AG09309 (cell line): ENCODE data around the gene ZYG11A.
"Not testable (repeated sequence)": the region's sequence is repeated elsewhere in the genome, so short reads cannot be mapped to it uniquely, and the experiment has no call there.

ENCODE experiments used
- DNase-seq: peaks from one replicate; pipeline ENCODE4 v3.0.0-alpha.2; 2010; ENCODE audit warnings: low read depth
- H3K4me3 ChIP-seq: 2 replicates; pipeline ENCODE4 v1.5.1; 2011; ENCODE audit warnings: mild to moderate bottlenecking, low read depth, low read length, moderate library complexity; ENCODE audit not compliant: control insufficient read depth
- TF ChIP-seq, protein P1 (sequence below): IDR thresholded peaks from 2 replicates; pipeline ENCODE4 v1.5.1; 2011; ENCODE audit warnings: mild to moderate bottlenecking, low read depth, low read length, inconsistent platforms; ENCODE audit not compliant: insufficient read depth, control insufficient read depth; ENCODE audit errors: missing control alignments

Gene ZYG11A

DNA sequence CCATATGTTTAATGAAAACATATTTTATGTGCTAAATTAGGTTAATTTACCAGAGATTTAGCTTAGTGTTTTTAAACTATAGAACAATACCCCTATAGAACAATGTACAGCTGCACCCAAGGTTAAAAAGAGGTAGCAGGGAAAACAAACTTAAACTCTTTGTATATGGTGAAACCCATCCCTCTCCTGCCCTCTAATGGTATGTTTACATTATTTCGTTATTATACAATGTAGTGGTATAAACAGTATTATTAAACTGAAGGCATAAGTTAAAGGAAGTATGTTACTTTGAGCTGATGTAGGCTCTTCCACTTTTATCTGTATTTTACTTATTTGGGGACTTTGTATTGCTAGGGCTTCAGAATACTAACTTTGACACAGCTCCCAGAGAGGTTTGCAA is 16.7 kb upstream of the ZYG11A start:
- TF ChIP-seq, protein P1, sequence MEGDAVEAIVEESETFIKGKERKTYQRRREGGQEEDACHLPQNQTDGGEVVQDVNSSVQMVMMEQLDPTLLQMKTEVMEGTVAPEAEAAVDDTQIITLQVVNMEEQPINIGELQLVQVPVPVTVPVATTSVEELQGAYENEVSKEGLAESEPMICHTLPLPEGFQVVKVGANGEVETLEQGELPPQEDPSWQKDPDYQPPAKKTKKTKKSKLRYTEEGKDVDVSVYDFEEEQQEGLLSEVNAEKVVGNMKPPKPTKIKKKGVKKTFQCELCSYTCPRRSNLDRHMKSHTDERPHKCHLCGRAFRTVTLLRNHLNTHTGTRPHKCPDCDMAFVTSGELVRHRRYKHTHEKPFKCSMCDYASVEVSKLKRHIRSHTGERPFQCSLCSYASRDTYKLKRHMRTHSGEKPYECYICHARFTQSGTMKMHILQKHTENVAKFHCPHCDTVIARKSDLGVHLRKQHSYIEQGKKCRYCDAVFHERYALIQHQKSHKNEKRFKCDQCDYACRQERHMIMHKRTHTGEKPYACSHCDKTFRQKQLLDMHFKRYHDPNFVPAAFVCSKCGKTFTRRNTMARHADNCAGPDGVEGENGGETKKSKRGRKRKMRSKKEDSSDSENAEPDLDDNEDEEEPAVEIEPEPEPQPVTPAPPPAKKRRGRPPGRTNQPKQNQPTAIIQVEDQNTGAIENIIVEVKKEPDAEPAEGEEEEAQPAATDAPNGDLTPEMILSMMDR: no peak
- no peak overlapping the region for H3K4me3 ChIP-seq
- no peak for DNase-seq

GRCh38 chr1:52834798-52835197 is 7.8 kb upstream of the ZYG11A start:
- DNase-seq: no peak
- no peak overlapping the region for H3K4me3 ChIP-seq
- TF ChIP-seq, protein P1: no peak

DNA sequence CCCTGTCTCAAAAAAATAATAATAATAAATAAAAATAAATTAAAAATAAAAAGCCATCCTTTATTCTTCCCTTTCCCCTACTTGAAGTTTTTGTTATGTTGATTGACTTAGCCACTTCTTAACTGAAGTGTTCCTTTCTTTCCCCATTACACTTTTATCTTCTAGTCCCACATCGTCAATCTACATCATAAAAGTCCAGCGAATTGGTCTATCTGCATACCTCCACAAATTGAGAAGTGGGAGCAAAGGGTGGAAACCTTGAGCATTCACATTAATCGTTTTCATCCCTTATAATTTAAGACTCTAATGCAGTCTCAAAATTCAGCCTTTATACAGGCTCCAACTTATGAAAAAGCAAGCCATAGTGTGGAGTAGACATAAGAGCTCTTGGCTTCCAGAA is 6.5 kb upstream of the ZYG11A start:
- no peak overlapping the region for H3K4me3 ChIP-seq
- TF ChIP-seq, protein P1: no peak
- DNase-seq: no peak

- not testable (repeated sequence) for H3K4me3 ChIP-seq, DNase-seq
These were observed 3.4 kb upstream of the ZYG11A start for GRCh38 chr1:52839175-52839574.

DNA sequence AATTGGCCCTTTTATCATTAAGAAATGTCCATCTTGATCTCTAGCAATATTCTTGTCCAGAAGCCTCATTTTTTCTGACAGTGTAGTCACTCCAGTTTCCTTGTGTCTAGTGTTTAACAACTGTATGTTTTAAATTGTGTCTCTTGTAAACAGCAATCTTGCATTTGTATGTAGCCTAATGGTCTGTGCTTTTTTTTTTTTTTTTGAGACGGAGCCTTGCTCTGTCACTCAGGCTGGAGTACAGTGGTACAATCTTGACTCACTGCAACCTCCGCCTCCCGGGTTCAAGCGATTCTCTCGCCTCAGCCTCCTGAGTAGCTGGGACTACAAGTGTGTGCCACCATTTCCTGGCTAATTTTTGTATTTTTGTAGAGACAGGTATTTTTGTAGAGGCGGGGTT is 2.6 kb downstream of the ZYG11A start:
- not testable (repeated sequence) for H3K4me3 ChIP-seq

DNA sequence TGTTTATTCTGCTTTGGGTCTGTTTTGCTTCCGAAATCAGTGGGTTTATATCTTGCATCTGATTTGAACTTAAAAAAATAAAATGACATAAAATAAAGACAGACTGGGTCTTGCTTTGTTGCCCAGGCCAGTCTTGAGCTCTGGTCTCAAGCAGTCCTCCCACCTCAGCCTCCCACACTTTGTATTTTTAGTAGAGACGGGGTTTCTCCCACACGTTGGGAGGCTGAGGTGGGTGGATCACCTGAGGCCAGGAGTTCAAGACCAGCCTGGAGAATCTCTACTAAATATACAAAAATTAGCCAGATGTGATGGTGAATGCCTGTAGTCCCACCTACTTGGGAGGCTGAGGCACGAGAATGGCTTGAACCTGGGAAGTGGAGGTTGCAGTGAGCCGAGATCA is 5.9 kb downstream of the ZYG11A start:
- TF ChIP-seq, protein P1: no peak
- no peak for DNase-seq
- no peak overlapping the region for H3K4me3 ChIP-seq

More for the DNA sequence above, 2.6 kb downstream of the ZYG11A start:
- not testable (repeated sequence) for DNase-seq

- no peak for DNase-seq
- TF ChIP-seq, protein P1: no peak
- no peak overlapping the region for H3K4me3 ChIP-seq
These were observed 8.4 kb downstream of the ZYG11A start for GRCh38 chr1:52850951-52851350.

DNA sequence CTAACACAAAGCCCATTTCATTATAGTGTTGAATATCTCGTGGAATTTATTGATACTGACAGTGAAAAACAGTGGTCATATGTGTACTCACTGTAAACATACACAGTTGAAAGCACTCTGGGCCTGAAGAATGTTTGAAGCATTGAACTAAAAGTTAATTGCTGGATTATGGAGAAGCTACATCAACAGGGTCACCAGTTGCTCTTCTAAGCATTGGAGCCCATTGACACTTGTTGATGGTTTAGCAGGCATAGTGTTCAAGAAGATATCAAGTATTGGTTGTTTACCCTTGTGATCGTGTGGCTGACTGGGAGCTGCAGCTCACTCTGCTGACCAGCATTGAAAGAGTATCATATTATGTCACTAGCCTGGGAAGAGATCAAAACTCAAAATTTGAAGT is 10.3 kb downstream of the ZYG11A start:
- TF ChIP-seq, protein P1: no peak
- DNase-seq: no peak
- H3K4me3 ChIP-seq: no peak overlapping the region
